HG03060 (cell line): Measurements from ENCODE around the gene SELENOV.

Experiments used
- ATAC-seq: cut with Tn5 transposase; IDR thresholded peaks from one replicate; pipeline ENCODE4 v1.9.1; 2021; ENCODE audit warnings: low read depth, moderate number of reproducible peaks; ENCODE audit not compliant: unreplicated experiment

The SELENOV gene

GRCh38 chr19:39518458-39518857 lies 3.5 kb downstream of the SELENOV start:
- no peak for ATAC-seq

GRCh38 chr19:39518975-39519374 lies 4.0 kb downstream of the SELENOV start:
- ATAC-seq: no peak

GRCh38 chr19:39520541-39521484 lies 5.9 kb downstream of the SELENOV start:
- ATAC-seq: no peak

- ATAC-seq: no peak
Observed at GRCh38 chr19:39524495-39524894, 9.6 kb downstream of the SELENOV start.

GRCh38 chr19:39525205-39525604 lies 10.3 kb downstream of the SELENOV start:
- ATAC-seq: no peak

GRCh38 chr19:39531834-39532232 lies 16.9 kb downstream of the SELENOV start:
- no peak for ATAC-seq

- ATAC-seq: peak; percentile 91
Observed at GRCh38 chr19:39532233-39533002, 17.5 kb downstream of the SELENOV start, which contains the start of gene EID2B. Gene EID2B, minus strand, starts transcription at chr19:39532852. Its CDS starts 50 bp downstream, at chr19:39532802.

- no peak for ATAC-seq
Observed at GRCh38 chr19:39533003-39533512, 18.1 kb downstream of the SELENOV start.

GRCh38 chr19:39533791-39534190 lies 18.9 kb downstream of the SELENOV start:
- no peak for ATAC-seq

- no peak for ATAC-seq
Observed at GRCh38 chr19:39539165-39539517, 24.2 kb downstream of the SELENOV start.

GRCh38 chr19:39539518-39540332 lies 24.8 kb downstream of the SELENOV start, which contains the start of gene EID2:
Gene EID2, minus strand, starts transcription at chr19:39540161. Its CDS starts 82 bp downstream, at chr19:39540079.
- peak; percentile 63 for ATAC-seq

GRCh38 chr19:39540333-39540673 lies 25.4 kb downstream of the SELENOV start:
- no peak for ATAC-seq

GRCh38 chr19:39542206-39542605 lies 27.3 kb downstream of the SELENOV start:
- ATAC-seq: no peak

GRCh38 chr19:39543477-39543857 lies 28.5 kb downstream of the SELENOV start:
- ATAC-seq: no peak

- no peak for ATAC-seq
Observed at GRCh38 chr19:39544226-39544903, 29.4 kb downstream of the SELENOV start.

GRCh38 chr19:39544911-39545310 lies 30.0 kb downstream of the SELENOV start:
- ATAC-seq: no peak

GRCh38 chr19:39546599-39546998 lies 31.7 kb downstream of the SELENOV start:
- no peak for ATAC-seq

- ATAC-seq: no peak
Observed at GRCh38 chr19:39550197-39550596, 35.3 kb downstream of the SELENOV start.

GRCh38 chr19:39553082-39553652 lies 38.2 kb downstream of the SELENOV start:
- ATAC-seq: no peak
